Activated naive CD4-positive, alpha-beta T cell treated with anti-CD3 and anti-CD28 coated beads, Interleukin-2, amount 50 U/mL, for 24 hours (primary cell): ENCODE measurements around the gene R3HCC1L.
"Not testable (repeated sequence)": the region's sequence is repeated elsewhere in the genome, so short reads cannot be mapped to it uniquely, and the experiment has no call there.

Source experiments
- H3K27ac Mint-ChIP-seq: one replicate; pipeline ENCODE4 v1.8.0; 2021; ENCODE audit warnings: mild to moderate bottlenecking, mixed read lengths
- H3K27me3 Mint-ChIP-seq: one replicate; pipeline ENCODE4 v1.8.0; 2021; ENCODE audit warnings: mixed read lengths
- H3K36me3 Mint-ChIP-seq: one replicate; pipeline ENCODE4 v1.8.0; 2021; ENCODE audit warnings: mixed read lengths
- H3K4me1 Mint-ChIP-seq: one replicate; pipeline ENCODE4 v1.8.0; 2021; ENCODE audit warnings: mixed read lengths
- H3K4me3 Mint-ChIP-seq: one replicate; pipeline ENCODE4 v1.8.0; 2021; ENCODE audit warnings: mild to moderate bottlenecking, mixed read lengths
- H3K9me3 Mint-ChIP-seq: one replicate; pipeline ENCODE4 v1.8.0; 2021; ENCODE audit warnings: mixed read lengths

R3HCC1L gene

GRCh38 chr10:98110356-98110755, 24.1 kb upstream of the R3HCC1L start:
- no peaks in the 10 kb centered on the region for H3K9me3 Mint-ChIP-seq

DNA sequence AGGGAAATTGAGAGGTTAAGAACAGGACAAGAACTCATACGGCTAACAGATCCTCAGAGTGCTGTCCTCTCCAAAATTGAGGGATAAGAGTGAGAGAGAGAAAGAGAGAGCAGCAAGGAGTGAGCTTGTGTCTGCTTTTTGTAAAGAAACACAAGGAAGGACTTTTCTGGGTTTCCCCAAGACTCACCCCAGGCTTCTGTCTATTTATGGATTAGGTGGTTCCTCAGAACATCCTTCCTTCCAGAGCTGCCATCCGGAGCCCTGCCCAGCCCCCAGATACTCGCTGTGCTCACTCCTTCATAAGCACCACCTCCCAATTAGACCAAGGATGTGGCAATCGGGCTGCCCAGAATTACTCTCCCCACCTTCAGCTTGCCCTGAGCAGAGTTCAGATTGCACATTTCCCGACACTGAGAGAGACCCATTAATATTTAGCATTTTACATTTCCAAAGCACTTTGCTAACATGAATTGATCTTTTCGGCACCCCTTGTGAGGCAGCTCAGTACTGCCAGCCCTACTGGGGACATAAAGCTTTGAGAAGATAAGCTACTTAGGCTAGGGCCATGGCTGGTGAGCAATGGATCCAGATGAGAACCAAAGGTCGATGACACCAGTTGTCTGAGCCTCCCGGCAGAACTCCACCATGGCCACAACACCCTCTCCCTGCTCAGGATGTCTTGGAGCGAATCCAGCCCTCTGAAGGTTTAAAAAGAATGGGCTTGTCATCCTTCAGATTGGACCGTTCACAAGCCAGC, 19.2 kb upstream of the R3HCC1L start:
- H3K9me3 Mint-ChIP-seq, result peaks cover 4% of the 10 kb centered on the region
- H3K4me1 Mint-ChIP-seq, result no peaks in the 10 kb centered on the region
- peaks cover 2% of the 10 kb centered on the region for H3K36me3 Mint-ChIP-seq
- no peak overlapping the region for H3K27ac Mint-ChIP-seq
- no peak overlapping the region for H3K4me3 Mint-ChIP-seq
- peaks cover 29% of the 10 kb centered on the region for H3K27me3 Mint-ChIP-seq

More at GRCh38 chr10:98110356-98110755, 24.1 kb upstream of the R3HCC1L start:
- Mint-ChIP-seq H3K36me3 (no peaks in the 10 kb centered on the region), H3K27ac (no peak overlapping the region), H3K27me3 (peaks cover 24% of the 10 kb centered on the region), H3K4me3 (no peak overlapping the region), H3K4me1 (no peaks in the 10 kb centered on the region)

DNA sequence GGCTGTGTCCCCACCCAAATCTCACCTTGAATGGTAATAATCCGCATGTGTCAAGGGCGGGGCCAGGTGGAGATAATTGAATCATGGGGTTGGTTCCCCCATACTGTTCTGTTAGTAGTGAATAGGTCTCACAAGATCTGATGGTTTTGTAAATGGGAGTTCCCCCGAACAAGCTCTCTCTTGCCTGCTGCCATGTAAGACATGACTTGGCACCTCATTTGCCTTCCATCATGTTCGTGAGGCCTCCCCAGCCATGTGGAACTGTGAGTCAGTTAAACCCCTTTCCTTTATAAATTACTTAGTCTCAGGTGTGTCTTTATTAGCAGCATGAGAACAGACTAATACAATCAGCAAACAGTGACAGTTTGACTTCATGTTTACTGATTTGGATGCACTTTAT, 14.6 kb upstream of the R3HCC1L start:
- H3K27me3 Mint-ChIP-seq, result peaks cover 24% of the 10 kb centered on the region
- peaks cover 11% of the 10 kb centered on the region for H3K36me3 Mint-ChIP-seq
- H3K9me3 Mint-ChIP-seq, result peaks cover 37% of the 10 kb centered on the region
- H3K27ac Mint-ChIP-seq, result no peak overlapping the region
- H3K4me1 Mint-ChIP-seq, result no peaks in the 10 kb centered on the region
- no peak overlapping the region for H3K4me3 Mint-ChIP-seq

GRCh38 chr10:98125940-98126631, 8.4 kb upstream of the R3HCC1L start:
- Mint-ChIP-seq H3K9me3 (peaks cover 33% of the 10 kb centered on the region), H3K4me1 (no peaks in the 10 kb centered on the region), H3K4me3 (no peak overlapping the region), H3K27ac (no peak overlapping the region), H3K36me3 (peaks cover 11% of the 10 kb centered on the region), H3K27me3 (peaks cover 19% of the 10 kb centered on the region)

DNA sequence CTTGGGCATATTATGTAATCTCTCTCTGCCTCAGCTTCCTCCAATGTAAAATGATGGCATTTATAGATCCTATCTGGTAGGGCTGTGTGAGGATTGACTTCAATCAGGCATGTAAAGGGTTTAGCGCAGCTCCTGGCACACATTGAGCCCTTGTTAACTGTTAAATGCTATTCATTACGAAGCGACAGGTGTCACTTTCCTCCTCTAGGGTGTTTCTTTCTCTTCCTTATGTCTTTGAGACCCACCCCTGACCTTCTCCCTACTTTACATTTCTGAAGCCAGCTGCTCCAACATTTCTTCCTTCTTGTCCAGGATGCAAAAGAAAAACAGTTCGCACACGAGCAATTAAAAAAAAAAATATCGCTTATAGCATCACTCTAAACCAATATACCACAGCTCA, 5.7 kb upstream of the R3HCC1L start:
- H3K4me3 Mint-ChIP-seq, result no peak overlapping the region
- peaks cover 10% of the 10 kb centered on the region for H3K27me3 Mint-ChIP-seq
- peaks cover 13% of the 10 kb centered on the region for H3K9me3 Mint-ChIP-seq
- H3K27ac Mint-ChIP-seq, result no peak overlapping the region
- H3K4me1 Mint-ChIP-seq, result peaks cover 4% of the 10 kb centered on the region
- H3K36me3 Mint-ChIP-seq, result peaks cover 5% of the 10 kb centered on the region

DNA sequence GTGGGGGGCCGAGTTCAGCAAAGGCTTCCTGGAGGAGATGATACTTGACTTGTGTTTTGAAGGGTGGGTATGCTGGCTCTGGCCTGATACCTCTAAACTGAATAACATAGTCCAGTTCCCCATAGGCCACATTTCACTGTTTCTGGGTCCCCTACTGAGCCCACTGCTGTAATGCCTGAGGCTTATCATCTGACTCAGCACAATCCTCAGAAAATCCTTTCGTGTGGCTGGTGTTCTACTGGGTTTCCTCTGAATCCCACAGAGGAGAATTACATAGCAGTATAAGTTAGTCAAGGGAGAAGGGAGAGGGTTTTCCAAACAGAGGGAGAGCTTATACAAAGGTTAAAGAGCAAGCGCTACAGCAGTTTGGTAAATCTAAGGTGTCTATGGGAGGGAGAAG, 2.8 kb upstream of the R3HCC1L start:
- Mint-ChIP-seq H3K9me3 (peaks cover 5% of the 10 kb centered on the region), H3K4me1 (peaks cover 24% of the 10 kb centered on the region), H3K27ac (no peak overlapping the region), H3K27me3 (peaks cover 2% of the 10 kb centered on the region), H3K4me3 (no peak overlapping the region), H3K36me3 (no peaks in the 10 kb centered on the region)

GRCh38 chr10:98133075-98133752, 1.2 kb upstream of the R3HCC1L start:
- not testable (repeated sequence) for H3K9me3 Mint-ChIP-seq, H3K36me3 Mint-ChIP-seq, H3K27me3 Mint-ChIP-seq, H3K27ac Mint-ChIP-seq, H3K4me3 Mint-ChIP-seq
- H3K4me1 Mint-ChIP-seq, result peaks cover 40% of the 10 kb centered on the region

DNA sequence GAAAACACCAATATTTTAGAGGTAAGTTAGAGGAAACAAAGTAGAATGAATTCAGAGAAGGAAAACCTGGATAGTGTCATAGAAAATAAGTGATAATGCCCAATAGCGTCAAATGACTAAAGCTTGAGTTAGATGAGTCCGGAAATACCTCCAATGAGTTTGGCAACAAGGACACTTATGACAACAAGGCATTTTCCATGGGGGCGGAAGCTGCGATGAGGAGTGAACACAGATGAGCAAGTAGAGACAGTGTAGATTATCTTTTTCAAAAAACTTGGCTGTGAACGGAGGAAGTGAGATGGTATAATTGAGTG, 383 bp upstream of the R3HCC1L start:
- Mint-ChIP-seq H3K27me3 (no peaks in the 10 kb centered on the region), H3K9me3 (peaks cover 5% of the 10 kb centered on the region), H3K4me3 (peak overlapping the region; percentile 95), H3K27ac (peak overlapping the region; percentile 87), H3K4me1 (peaks cover 49% of the 10 kb centered on the region), H3K36me3 (peaks cover 1% of the 10 kb centered on the region)

DNA sequence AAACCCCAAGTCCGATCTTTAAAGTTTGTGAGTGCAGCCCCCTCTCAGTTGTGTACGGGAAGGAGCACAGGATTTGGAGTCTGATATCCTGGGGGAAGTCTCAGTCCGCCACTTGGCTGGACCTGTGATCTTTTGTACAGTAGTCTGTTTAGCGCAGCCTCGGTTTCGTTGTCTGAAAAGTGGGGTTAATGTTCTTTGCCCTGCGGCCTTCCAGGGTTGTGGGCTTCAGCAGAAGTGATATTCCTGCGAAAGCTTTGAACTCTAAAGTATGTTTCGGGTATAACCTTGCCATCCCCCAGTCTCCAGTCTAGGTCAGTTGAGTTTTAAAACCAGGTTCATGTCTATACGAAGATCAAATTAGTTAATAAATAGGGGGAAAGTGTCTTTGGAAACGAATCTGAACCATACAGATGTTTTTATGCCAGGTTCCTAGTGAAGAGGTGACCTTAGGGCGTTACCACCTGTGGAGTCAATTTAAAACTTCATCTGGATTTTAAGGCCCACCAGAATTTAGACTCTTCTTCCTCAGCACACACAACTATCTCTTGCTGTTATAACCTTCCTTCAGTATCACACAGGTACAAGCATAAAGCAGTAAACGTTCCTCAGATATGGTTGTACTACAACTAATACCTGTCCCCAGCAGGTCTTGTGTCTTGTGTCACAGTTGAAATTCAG, 904 bp downstream of the R3HCC1L start:
- Mint-ChIP-seq H3K4me3 (peak overlapping the region; percentile 95), H3K27me3 (no peaks in the 10 kb centered on the region), H3K36me3 (peaks cover 1% of the 10 kb centered on the region), H3K9me3 (peaks cover 5% of the 10 kb centered on the region), H3K4me1 (peaks cover 62% of the 10 kb centered on the region), H3K27ac (peak overlapping the region; percentile 87)

DNA sequence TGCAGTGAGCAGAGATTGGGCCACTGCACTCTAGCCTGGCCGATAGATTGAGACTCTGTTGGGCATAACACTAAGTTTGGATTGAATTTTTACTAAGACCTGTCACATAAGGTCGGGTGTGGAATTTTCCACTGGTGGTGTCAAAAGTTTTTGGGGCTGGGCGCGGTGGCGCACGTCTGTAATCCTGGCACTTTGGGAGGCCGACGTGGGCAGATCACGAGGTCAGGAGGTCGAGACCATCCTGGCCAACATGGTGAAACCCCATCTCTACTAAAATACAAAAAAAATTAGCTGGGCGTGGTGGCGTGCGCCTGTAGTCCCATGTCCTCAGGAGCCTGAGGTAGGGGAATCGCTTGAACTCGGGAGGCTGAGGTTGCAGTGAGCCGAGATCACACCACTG, 2.3 kb downstream of the R3HCC1L start:
- peak overlapping the region; percentile 46 for H3K27ac Mint-ChIP-seq
- H3K9me3 Mint-ChIP-seq, H3K4me3 Mint-ChIP-seq, H3K27me3 Mint-ChIP-seq, H3K36me3 Mint-ChIP-seq: not testable (repeated sequence)
- H3K4me1 Mint-ChIP-seq, result peaks cover 75% of the 10 kb centered on the region

- Mint-ChIP-seq H3K4me1 (peaks cover 85% of the 10 kb centered on the region), H3K9me3 (peaks cover 5% of the 10 kb centered on the region), H3K36me3 (peaks cover 1% of the 10 kb centered on the region), H3K27ac (peak overlapping the region; percentile 91), H3K4me3 (peak overlapping the region; percentile 60), H3K27me3 (no peaks in the 10 kb centered on the region)
These were observed 3.6 kb downstream of the R3HCC1L start for GRCh38 chr10:98138031-98138430.

- Mint-ChIP-seq H3K36me3 (peaks cover 1% of the 10 kb centered on the region), H3K27ac (no peak overlapping the region), H3K9me3 (no peaks in the 10 kb centered on the region), H3K27me3 (no peaks in the 10 kb centered on the region), H3K4me1 (peaks cover 82% of the 10 kb centered on the region), H3K4me3 (no peak overlapping the region)
These were observed 5.0 kb downstream of the R3HCC1L start for GRCh38 chr10:98139431-98139830.

GRCh38 chr10:98141484-98142073, 7.1 kb downstream of the R3HCC1L start:
- H3K27ac Mint-ChIP-seq, result peak overlapping the region; percentile 4
- H3K4me3 Mint-ChIP-seq, result peak overlapping the region; percentile 6
- no peaks in the 10 kb centered on the region for H3K9me3 Mint-ChIP-seq
- no peaks in the 10 kb centered on the region for H3K27me3 Mint-ChIP-seq
- peaks cover 80% of the 10 kb centered on the region for H3K4me1 Mint-ChIP-seq
- peaks cover 12% of the 10 kb centered on the region for H3K36me3 Mint-ChIP-seq

GRCh38 chr10:98144985-98145384, 10.5 kb downstream of the R3HCC1L start:
- H3K36me3 Mint-ChIP-seq, result peaks cover 38% of the 10 kb centered on the region
- peak overlapping the region; percentile 43 for H3K27ac Mint-ChIP-seq
- peaks cover 74% of the 10 kb centered on the region for H3K4me1 Mint-ChIP-seq
- no peak overlapping the region for H3K4me3 Mint-ChIP-seq
- no peaks in the 10 kb centered on the region for H3K27me3 Mint-ChIP-seq
- peaks cover 24% of the 10 kb centered on the region for H3K9me3 Mint-ChIP-seq

DNA sequence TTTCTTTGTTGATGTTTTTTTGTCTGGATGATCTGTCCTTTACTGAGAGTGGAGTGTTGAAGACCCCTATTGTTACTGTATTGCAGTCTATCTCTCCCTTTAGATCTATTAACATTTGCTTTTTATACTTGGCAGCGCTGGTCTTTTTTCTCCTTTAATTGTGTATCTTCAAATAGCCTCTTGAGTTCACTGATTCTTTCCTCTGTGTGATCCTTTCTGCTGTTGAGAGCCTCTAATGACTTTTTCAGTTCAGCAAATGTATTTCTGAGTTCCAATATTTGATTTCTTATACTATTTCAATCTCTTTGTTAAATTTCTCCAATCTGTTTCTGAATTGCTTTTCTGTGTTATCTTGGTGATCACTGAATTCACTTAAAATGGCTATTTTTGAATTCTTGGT, 15.4 kb downstream of the R3HCC1L start:
- H3K27me3 Mint-ChIP-seq, result no peaks in the 10 kb centered on the region
- H3K36me3 Mint-ChIP-seq, result peaks cover 52% of the 10 kb centered on the region
- H3K27ac Mint-ChIP-seq, result no peak overlapping the region
- H3K9me3 Mint-ChIP-seq, result peaks cover 40% of the 10 kb centered on the region
- no peak overlapping the region for H3K4me3 Mint-ChIP-seq
- H3K4me1 Mint-ChIP-seq, result peaks cover 59% of the 10 kb centered on the region
